ENCODE measurements around the gene ANK3.

Gene ANK3

DNA sequence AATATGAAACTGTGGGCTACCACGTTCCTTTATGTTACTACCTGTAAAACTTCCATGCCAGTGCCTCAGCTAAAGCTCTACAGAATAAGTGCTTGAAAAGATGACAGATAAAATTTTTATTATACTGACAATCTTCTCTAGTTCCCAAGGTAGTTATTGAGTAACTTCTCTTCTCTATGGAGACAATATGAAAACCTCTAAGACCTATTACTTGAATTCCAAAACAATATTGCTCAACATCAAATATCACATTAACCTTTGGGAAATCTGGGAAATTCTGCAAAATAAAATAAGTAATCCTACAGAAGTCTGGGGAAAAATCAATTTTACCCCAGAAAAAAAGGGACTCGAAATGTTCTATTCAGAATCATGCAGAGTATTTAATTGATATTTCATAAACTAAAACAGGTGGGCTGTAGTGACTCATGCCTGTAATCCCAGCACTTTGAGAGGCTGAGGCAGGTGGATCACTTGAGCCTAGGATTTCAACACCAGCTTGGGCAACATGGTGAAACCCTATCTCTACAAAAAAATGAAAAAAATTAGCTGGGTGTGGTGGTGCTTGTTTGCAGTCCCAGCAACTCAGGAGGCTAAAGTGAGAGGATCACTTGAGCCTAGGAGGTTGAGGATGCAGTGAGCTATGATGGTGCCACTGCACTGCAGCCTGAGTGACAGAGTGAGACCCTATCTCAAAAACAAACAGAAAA, 23.8 kb upstream of the ANK3 start:
- DNase-seq (ENCODE audit: low read depth), result no peak

DNA sequence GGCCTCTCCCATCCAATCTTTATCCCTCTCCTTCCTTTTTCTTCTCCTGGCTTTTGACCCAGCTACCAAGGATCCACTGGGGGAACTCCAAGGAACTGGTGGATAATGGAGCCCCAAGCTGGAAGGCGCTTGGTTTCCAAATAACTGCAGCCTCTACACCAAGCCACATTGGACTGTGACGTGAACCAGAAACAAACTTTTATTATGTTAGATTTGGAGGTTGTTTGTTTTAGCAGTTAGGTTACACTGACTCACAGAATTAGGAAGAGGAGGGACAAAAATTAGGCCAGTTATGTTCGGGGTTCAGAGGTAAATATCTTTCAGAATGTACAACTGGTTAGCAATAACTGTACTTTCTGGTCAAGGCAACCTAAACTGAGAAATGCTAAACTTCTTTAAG, 21.3 kb upstream of the ANK3 start:
- no peak for DNase-seq (ENCODE audit: low read depth)

DNA sequence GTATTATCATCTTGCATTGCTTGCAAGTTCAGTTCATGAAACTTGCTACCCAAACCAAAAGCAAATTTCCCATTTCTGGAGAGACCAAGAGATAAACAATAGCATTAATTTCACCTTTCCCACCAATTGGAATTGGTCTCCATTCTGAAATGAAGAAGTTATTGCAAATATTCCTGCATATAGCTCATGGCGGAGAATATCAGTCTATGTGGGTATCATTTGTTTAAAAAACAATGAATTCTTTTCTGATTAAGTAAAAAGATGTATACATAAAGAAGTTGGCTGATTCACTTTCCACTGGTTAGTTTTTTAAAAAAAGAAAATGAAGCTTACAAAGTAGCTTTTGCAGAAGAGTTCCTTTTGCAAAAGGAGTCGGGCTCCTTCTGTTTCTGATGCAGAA, 19.5 kb upstream of the ANK3 start:
- DNase-seq (ENCODE audit: low read depth), result no peak

DNA sequence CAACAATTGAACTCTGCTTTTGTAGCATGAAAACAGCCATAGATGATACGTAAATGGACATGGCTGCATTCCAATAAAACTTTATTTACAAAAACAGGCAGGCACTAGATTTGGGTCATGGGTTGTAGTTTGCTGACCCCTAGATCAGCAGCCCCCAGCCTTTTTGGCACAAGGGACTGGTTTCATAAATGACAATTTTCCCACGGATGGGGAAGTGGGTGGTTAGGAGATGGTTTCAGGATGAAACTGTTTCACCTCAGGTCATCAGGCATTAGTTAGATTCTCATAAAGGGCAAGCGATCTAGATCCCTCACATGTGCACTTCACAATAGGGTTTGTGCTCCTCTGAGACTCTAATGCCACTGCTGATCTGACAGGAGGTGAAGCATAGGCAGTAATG, 16.5 kb upstream of the ANK3 start:
- no peak for DNase-seq (ENCODE audit: low read depth)

DNA sequence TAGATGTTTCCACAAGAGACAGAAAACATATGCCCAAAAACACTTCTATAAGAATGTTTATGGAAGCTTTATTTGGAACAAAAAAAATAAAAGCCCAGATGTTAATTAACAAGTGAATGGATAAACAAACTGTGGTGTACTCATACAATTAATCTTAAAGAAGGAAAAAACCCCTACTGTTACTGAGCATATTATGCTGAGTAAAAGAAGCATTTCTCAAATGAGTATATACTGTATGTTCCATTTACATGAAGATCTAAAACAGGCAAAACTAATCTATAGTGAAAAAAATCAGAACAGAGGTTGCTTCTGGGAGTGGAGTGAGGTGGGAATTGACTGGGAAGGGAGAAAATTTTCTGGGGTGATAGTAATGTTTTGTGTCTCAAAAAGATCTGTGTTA, 15.5 kb upstream of the ANK3 start:
- DNase-seq (ENCODE audit: low read depth), result no peak

DNA sequence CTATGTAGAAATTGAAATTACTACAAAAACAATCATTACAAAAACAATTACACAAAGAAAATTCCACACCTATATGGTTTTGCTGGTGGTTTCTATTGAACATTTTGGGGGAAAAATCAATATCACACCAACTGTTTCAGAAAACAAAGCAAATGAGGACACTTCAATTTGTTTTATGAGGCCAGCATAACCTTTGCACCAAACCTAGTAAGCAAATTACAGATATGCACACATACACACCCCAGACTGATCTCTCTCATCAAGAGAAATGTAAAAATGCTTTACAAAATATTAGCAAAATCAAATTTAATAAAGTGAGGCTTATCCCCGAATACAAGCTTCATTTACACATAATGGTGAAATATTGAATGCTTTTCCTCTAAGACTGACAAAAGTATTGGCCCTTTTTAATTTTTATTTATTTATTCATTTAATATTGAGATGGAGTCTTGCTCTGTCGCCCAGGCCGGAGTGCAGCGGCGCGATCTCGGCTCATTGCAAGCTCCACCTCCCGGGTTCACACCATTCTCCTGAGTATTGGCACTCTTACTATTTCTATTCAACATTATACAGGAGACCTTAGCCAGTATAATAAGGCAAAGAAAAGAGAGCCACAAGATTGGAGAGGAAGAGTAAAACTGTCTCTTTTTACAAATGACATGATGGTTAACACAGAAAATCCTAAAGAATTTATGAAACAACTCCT, 13.6 kb upstream of the ANK3 start:
- DNase-seq (ENCODE audit: low read depth), result no peak

DNA sequence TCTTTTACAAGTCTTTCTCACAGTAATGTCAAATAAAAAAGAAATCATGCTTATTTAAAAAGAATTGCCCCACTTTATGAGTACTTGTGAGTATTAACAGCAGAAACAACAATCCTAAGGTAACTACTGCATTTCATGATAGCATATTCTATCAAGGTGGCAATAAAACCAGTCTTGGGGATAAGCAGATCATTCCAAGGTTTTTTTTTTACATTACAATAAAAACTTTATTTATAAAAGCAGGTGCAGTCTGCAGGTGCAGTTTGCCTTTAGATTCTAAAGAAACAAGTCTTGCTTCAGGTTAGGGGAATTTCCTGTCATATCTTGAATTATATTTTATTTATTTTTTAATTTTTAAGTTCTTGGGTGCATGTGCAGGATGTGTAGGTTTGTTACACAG, 10.7 kb upstream of the ANK3 start:
- DNase-seq (ENCODE audit: low read depth), result no peak

DNA sequence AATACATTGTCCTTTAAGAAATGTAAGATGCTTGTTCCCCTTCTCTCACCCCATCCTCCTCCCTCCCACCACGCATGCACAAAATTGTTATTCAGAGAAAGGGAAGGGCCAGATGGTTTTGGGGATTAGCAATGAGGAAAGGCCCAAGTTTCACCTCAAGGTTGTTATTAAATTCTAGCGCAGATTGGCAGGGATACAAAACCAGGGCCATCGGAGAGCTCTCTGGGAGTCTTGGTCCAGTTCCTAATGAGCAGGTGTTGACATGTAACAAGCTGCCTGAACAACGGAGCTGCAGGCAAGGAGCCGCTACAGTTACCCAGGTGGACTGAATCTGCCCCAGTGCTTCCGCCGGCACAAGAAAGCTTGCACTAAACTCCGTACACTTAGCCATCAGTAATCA, 9.7 kb upstream of the ANK3 start:
- no peak for DNase-seq (ENCODE audit: low read depth)

DNA sequence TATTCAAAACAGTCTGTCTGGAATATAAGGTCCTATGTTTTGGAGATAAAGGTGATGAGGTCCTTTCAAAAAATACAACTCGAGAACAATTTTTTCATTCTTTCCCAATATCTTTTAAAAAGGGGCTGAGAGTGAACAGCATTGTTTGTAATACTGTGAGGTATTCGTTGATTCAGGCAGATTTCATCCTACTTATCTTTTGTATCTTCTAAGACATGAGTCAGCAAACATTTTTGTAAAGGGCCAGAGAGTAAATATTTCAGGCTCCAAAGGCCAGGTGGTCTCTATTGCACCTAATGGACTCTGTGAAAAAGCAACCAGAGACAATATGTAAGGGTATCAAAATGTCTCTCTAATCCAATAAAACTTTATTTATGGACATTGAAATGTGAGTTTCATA, 8.1 kb upstream of the ANK3 start:
- DNase-seq (ENCODE audit: low read depth), result no peak

DNA sequence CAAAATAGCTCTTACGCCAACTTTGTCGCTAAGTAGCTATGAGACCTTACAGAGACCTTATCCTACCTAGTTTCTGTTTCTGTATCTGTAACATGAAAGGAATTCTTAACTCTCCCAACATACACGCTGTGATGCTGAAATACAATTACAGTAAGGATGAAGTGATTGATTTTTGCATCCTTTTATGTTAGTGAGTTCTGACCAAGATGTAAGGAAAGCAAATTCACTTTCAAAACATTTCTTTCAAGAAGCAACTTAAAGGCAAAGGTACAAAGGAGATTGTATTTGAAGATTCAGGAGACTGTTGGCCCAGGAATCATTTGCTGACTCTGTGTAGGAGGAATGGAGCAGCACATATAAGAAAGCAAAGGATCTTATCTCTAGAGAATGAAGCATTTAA, 7.1 kb upstream of the ANK3 start:
- no peak for DNase-seq (ENCODE audit: low read depth)

DNA sequence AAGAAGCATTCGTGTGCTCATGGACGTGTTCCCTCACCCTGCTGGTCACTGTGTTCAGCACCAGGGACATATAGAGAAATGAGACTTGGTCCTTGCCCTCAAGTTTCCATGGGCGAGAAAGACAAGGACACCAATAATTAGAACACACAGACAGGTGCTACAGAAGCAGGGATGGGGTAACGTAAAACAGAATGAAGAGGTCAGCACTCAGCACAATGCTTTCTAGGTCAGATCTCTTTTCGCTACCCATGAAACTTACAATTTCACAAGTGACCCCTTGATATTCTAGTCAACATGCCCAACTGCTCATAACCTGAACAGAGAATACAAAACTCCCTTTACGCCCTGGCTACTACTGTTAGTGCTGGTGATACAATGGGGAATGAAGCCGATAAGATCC, 6.0 kb upstream of the ANK3 start:
- no peak for DNase-seq (ENCODE audit: low read depth)

DNA sequence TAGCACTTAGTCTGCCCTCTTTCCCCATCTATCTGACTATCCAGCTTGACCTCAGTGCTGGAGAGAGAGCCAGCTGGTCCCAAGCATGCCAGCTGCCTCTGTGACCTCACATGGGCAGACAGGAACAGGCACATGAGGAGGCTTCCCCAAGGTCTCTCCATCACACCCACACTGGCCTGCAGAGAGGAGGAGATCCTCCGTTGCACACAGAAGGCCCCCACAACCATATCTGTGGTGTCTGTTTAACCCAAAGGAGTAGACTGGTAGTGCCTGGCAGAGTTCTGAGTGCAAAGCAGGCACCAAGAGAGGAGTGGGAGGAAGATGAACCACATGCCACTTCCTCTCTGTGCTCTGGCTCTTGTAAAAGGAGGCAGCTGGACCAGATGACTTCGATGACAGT, 4.8 kb upstream of the ANK3 start:
- no peak for DNase-seq (ENCODE audit: low read depth)

DNA sequence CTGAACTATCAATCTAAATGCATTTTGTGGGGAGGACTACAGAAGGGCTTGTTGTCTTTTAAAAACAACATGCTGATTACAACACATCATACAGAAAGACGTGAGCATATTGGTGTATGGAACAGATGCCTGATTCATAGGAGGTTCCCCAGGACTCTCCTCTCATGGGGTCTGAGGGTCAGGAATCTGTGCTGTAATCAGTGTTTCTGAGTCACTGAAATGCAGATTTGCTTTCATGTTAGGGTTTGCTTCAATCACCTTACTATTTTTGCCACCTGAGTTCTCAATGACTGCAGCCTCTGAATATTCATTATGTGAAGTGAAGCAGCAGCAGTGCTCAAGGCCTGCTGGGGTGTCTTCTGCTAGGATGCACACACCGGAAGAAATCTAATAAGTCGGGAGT, 550 bp upstream of the ANK3 start:
- DNase-seq (ENCODE audit: low read depth), result no peak

DNA sequence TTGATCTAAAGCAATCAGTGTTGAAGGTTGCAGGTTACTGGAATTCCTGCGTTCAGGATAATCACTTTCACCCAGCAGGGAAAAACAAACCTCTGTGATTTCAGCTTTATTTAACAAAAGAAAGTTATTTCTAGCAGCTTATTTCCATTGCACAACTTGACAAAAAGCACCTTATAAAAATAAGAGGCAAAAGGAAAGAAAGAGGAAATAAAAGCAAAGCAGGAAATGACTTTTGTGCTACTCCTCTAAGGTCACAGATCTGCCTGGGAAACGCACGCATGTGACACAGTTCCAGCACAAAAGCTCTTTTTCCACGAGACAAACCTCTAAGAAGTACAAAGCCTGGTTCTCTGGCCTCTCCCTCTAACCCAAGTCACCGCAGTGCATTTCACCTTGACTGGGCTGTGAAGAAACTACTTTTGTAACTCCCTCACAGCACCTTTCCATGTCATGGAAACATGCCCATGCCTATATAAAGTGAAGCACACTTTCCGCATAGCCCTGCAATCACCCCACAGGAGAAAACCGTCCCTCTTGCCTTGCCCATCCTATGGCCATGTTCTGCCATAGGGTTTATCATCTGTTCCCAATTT, 870 bp downstream of the ANK3 start:
- no peak for DNase-seq (ENCODE audit: low read depth)

DNA sequence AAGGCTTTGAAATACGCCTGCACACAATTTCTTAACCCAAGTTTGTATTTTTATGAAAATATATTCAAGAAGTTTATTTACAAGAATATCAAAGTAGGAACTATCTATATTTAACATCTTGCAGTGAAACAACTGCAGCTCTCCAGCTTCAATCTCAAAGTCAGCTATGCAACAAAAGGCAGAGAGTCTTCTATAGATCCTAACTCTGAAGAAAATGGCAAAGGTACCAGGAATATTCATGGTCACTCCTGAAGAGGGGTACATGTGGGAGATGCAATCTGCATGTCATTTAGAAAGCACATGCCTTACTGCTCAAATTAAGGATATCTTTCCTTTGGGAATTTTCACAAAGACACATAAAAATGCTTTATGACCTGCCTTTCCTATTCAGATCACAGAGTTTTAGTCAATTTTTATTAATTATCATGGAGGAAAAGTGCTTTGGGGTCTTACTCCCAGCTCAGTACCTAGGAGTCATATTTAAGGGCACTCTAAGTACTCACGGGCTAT, 1.5 kb downstream of the ANK3 start:
- DNase-seq (ENCODE audit: low read depth), result no peak

DNA sequence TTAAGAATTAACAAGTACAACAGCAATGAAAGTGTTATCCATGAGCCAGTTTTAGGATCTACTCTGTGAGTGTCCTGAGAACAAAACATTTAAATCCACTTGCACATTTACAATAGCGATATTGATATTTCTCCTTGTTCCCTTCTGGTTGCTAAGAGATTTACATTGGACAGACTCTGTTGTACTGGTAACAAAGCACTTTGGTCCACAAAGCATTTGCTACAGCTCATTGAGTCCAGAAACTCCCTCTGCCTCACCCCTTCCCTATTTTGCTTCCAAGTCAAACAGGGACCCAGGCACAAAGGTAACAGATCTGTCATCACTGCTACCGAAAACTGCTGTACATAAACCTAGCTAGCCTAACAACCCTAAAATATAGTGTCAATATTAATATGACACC, 2.1 kb downstream of the ANK3 start:
- no peak for DNase-seq (ENCODE audit: low read depth)

DNA sequence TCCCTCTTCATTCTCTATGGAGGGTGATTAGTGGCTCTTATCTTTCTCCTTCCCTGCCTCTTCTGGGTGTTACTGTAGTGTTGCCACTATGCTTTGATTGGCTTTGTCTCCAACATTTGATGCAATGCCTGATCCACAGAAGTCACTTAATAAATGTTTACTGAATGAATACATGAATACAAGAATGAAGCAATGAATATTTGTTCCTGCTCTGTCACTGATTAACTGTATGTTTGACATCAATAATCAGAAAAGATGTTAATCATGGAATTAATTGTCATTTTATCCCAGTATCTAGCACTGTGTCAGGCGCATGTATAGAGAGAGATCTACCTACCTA, 4.3 kb downstream of the ANK3 start:
- DNase-seq (ENCODE audit: low read depth), result no peak

DNA sequence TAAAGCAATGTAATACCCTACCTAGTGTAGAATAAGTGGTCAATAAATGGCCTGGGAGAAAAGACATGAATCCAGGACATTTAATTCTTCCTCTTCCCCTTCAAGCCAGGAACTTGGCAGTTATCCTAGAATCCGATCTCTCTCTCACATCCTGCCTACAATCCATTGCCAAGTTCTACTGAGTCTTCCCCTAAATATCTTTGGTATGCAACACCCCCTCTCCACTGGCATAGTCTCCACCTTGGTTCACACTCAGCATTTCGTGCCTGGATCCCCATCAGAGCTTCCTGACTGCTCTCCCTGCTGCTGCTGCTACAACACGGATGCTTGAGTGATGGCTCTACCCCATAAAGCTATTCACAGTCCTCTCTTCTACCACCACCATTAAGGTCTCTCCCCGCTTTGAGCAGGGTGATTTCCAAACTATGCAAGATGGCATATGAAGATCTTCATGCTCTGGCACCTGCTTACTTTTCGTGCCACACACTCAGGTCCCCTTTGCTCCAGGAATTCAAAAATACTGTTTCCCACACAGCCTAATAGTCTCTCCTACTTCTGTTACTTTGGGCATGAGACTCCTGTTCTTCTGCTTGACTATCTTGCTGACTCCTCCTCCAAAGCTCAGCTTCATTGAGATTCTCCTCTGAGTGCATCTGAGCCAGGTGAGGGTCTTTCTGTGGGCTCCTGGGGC, 4.8 kb downstream of the ANK3 start:
- peak; percentile 90 for DNase-seq (ENCODE audit: low read depth)

DNA sequence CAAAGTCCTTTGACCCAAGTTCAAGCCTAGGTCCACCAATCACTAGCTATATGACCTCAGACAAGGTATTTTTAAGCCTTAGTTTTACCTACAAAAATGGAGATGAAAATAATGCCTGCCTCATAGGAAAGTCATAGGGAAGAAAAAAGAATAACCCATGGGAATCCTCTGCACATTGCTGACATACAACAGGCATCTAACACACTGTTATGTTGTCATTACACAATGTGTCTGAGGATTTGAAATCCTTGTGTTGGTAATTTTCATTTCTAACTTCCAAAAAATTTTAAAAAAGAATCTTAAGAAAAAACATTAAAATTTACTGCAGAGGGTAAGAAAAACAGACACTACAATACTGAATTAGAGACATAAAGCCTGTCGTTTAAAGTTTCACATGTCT, 5.7 kb downstream of the ANK3 start:
- peak; percentile 19 for DNase-seq (ENCODE audit: low read depth)

DNA sequence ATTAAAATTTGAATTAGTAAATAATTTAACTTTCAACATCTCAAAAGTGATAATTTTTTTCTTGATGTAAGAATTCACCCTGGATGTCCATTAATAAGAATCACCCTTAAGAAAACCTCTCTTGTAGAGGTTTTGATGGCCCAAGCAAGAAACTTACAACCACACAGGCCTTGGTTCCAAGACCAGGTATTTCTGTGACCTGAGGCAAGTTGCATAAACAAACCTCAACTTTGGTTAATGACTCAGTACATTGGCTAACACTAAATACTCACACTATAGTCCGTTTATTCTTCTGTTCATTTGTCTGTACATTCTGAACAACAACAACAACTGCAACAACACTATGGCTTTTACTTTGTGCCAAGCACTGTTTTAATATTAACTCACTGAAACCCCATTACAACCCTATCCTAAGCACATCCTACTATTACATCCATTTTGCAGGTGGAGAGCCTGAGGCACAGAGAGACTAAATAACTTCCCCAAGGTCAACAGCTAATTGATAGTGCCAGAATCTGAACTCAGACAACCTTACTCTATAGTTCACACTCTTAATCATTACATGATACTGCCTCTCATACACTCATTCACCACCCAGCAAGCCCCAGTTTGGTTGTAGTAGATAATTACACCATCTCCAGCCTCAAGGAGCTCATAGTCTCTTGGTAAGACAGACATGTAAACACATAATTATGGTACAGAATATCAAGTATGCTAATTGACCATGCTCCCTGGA, 6.6 kb downstream of the ANK3 start:
- DNase-seq (ENCODE audit: low read depth), result no peak

DNA sequence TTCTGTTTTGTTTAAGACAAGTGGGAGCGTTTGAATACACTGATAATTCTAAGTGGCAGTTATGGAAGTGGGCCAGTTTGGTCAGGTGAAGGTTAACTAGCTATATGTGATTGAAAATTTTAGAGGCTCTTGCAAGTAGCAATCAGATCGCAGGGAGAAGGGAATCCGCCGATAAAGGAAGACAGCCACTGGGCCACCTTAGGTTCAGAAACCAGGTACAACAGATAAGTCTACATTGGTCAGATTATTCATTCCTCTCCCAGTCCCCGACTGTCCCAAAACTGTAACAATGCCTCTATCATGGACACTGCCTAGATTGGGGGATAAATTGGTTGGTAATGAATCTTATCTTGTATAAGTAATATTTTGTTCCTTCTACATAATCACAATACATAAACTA, 8.9 kb downstream of the ANK3 start:
- DNase-seq (ENCODE audit: low read depth), result no peak

DNA sequence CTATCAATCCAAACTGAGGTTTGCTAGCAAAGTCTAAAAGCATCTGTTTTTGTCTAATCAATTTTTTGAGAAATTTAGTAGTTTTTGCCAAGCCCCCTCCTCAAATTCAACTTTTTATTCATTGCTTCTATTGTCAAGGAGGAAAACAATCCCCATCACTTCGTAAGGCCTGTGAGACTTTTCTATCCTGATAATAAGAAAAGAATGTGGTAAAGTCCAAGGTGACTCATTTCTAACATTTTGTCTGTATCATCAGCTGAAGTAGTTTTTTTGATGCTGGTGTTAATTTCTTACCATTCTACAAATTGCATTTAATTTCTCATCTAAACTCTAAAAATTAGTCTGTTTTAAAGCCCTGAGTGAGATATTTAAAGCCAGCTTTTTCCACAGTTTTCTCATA, 11.7 kb downstream of the ANK3 start:
- DNase-seq (ENCODE audit: low read depth), result no peak

DNA sequence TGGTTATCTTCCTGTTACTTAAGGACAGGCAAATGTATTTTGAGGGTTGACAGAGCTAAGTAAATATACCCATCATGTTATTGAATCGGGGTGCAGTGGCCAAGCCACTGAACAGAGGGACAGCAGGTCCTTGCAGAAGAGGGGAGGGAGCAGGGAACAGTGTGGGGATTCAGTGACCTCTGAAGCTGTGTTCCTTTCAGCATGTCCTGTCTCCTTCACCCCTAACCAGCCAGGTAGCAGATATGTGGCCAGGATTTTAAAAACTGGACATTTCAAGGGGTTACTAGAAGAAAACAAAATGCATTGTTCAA, 12.7 kb downstream of the ANK3 start:
- DNase-seq (ENCODE audit: low read depth), result no peak
